Measurements from ENCODE around the gene OR2F2.

OR2F2 gene

GRCh38 chr7:143975617-143976016, 40.6 kb downstream of the OR2F2 start:
- DNase-seq (ENCODE audit: low read depth, low spot score): no peak

DNA sequence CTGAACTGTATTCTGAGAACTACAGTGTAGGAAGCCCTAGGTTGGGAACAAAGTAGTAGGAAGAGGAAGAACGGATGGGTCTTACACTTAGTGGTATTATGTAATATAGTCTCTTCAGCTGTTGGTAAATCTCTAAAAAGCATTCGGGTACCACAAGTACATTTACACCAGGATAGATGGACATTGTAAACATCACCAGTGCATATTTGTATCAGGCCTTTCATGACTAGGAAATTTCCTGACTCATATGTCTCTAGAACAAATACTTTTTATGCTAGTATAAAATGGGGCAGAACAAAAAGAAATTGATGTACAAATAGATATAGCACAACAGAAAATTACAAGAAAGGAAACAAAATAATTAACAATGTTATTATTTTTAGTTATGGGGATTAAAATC, 43.6 kb downstream of the OR2F2 start:
- no peak for DNase-seq (ENCODE audit: low read depth, low spot score)

DNA sequence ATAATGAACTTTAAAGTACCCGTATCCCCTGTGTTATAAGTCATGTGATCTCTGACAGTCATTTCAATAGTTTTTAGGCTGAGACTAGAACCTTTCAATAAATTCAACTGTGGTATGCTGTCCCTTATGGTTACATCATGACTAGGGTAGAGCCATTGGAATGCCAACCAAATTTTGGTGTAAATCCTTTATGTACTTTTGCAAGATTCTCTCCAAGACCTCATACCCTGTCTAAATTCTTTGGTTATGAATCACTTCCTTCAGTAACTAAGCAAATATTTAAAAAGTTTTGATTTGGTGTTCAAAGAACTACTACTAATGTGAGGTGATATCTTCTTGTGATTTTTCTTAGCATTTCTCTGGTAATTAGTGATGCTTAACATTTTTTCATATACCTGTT, 44.3 kb downstream of the OR2F2 start:
- DNase-seq (ENCODE audit: low read depth, low spot score): no peak

DNA sequence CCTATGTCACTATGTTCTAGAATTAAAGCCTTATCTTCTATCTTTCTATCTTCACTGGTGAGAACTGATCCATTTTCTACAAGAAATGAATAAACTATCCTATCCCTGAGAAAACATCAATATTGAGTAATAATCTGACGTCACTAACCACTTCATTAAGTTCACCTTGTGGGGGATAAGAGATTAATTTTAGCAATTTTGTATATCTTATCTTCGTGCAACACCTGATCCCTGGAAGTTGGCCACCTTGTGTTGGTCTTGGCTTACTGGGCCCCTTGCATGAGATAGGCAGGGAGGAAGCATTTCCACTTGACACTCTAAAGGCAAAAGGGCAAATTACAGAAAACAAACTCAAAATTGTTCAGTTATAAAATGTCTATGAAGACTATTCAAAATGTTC, 45.0 kb downstream of the OR2F2 start:
- DNase-seq (ENCODE audit: low read depth, low spot score): no peak

GRCh38 chr7:143980746-143981510, 45.9 kb downstream of the OR2F2 start:
- DNase-seq (ENCODE audit: low read depth, low spot score): no peak

DNA sequence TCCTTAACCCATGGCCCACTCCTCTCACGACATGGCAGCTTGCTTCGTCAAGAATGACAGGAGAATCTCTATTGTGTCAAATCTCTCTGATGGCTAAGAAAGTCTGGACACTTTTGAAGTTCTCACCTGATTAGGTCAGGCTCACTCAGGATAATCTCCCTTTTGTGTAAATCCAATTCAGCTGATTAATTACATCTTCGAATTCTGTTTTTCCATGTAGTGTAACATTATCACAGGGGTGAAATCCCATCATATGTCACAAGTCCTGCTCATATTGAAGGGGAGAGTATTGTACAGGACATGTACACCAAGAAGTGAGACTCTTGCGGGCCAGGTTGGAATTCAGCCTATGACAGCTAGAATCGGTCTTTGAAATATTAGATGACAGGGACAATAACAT, 48.9 kb downstream of the OR2F2 start:
- DNase-seq (ENCODE audit: low read depth, low spot score): no peak

All from activated naive CD8-positive, alpha-beta T cell treated with anti-CD3 and anti-CD28 coated beads, Interleukin-2, amount 50 U/mL, for 16 hours (primary cell).